Measurements from ENCODE around the gene SYAP1.

- no peak for TF ChIP-seq RAD21 (conservative IDR thresholded peaks at IDR 0.05)
- no peak for TF ChIP-seq CTCF (IDR thresholded peaks at IDR 0.05; ENCODE audit: poor library complexity, severe bottlenecking)
- no peak for TF ChIP-seq SMC3 (conservative IDR thresholded peaks at IDR 0.05; ENCODE audit: poor library complexity)
- TF ChIP-seq POLR2AphosphoS5 (IDR thresholded peaks at IDR 0.05): no peak
- TF ChIP-seq EP300 (conservative IDR thresholded peaks at IDR 0.05; ENCODE audit: poor library complexity, severe bottlenecking): no peak
These were observed 34.6 kb downstream of the SYAP1 start for GRCh38 chrX:16754019-16754418.
